Kidney epithelial cell (primary cell): ENCODE results near the gene BTRC. TPM values are rescaled to one million over a fixed set of nuclear protein-coding genes. Genes with fewer than 3 reads are reported as not detected.

Experiments used
- DNase-seq: peaks from one replicate; pipeline ENCODE4 v3.0.0-alpha.2; 2010; ENCODE audit warnings: low read depth
- H3K27me3 ChIP-seq: 2 replicates; pipeline ENCODE4 v1.6.0; 2011; ENCODE audit warnings: low read length; ENCODE audit not compliant: control insufficient read depth, insufficient read depth
- H3K36me3 ChIP-seq: 2 replicates; pipeline ENCODE4 v1.5.1; 2011; ENCODE audit warnings: low read length; ENCODE audit not compliant: control insufficient read depth, insufficient read depth
- H3K4me3 ChIP-seq: 2 replicates; pipeline ENCODE4 v1.5.1; 2011; ENCODE audit warnings: low read depth, mild to moderate bottlenecking, control low read depth, low read length
- total RNA-seq: library from RNA; depleted of rRNA; stranded (reverse); fragments of >200 nt; gene quantifications from 2 replicates; pipeline ENCODE4 v1.2.3, GENCODE V29; 2015
- TF ChIP-seq, protein P1 (sequence below): IDR thresholded peaks from 2 replicates; pipeline ENCODE4 v1.5.1; 2011; ENCODE audit warnings: mild to moderate bottlenecking, moderate library complexity, low read length, control low read depth, inconsistent platforms; ENCODE audit not compliant: insufficient read depth, poor library complexity, severe bottlenecking

BTRC gene
- total RNA-seq, 1 donor from 2014 or later, result 10.2 TPM

DNA sequence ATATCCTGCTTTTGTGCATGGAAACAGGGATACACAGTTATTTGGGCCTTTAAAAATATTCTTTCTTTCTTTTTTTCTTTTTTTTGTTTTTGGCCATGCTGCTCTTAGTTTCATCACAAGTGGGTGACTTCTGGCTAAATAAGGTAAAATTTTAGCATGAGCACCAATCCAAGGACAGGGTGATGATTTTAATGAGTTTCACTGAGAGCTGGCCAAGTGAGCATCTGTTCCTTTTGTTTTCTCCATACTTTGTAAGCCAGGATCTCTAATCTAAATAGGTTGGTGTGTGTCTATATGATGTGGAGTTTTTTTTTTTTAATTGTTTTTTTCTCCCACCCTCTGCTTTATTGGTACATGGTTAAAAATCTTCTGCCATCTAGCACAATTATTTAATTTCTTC lies 127.3 kb downstream of the BTRC start:
- H3K36me3 ChIP-seq, result no peaks in the 10 kb centered on the region
- DNase-seq, result no peak
- TF ChIP-seq, protein P1, sequence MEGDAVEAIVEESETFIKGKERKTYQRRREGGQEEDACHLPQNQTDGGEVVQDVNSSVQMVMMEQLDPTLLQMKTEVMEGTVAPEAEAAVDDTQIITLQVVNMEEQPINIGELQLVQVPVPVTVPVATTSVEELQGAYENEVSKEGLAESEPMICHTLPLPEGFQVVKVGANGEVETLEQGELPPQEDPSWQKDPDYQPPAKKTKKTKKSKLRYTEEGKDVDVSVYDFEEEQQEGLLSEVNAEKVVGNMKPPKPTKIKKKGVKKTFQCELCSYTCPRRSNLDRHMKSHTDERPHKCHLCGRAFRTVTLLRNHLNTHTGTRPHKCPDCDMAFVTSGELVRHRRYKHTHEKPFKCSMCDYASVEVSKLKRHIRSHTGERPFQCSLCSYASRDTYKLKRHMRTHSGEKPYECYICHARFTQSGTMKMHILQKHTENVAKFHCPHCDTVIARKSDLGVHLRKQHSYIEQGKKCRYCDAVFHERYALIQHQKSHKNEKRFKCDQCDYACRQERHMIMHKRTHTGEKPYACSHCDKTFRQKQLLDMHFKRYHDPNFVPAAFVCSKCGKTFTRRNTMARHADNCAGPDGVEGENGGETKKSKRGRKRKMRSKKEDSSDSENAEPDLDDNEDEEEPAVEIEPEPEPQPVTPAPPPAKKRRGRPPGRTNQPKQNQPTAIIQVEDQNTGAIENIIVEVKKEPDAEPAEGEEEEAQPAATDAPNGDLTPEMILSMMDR, result no peak
- H3K27me3 ChIP-seq, result peaks cover 5% of the 10 kb centered on the region
- H3K4me3 ChIP-seq, result no peak overlapping the region

DNA sequence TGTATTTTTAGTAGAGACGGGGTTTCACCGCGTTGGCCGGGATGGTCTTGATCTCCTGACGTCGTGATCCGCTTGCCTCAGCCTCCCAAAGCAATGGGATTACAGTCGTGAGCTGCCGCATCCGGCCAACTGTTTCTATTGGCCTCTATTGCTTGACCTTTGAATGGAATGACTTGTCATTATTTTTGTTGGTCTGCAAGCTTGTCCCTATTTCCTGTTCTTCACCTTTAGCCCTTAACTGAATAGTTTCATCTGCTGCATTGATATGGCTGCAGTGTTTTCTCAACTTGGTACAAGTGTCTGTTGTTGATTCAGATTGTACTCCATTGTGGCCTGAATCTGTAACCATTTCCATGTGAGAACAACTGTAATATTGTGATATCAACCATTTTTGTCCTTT lies 128.6 kb downstream of the BTRC start:
- no peak for DNase-seq
- Histone ChIP-seq H3K36me3 (no peaks in the 10 kb centered on the region), H3K4me3 (no peak overlapping the region), H3K27me3 (peaks cover 5% of the 10 kb centered on the region)
- TF ChIP-seq, protein P1, result no peak

DNA sequence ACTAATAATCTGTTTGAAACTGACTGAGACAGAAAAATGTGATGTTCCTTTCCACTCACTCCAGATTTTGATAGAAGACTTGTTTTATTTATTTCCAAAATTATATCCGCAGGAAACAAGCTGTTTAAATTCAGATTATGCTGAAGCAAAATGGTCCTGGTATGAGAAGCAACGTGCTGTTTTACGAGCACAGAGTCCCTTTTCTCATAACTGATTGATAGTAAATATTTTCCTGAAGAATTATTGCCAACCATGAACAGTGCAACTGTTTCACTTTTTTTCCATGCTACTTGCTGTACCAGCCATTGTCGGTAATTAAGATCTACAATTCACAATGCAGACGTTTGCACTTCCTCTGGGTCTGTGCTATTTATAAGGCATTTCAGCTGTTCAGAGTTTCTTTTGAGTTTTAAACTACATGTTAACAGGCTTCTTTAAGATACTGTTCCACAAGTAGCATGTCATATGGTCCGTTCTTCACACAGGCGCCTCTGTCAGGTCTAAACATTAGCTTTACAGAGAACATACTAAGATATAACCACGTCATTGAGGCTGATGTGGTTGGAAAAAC lies 130.3 kb downstream of the BTRC start:
- Histone ChIP-seq H3K36me3 (no peaks in the 10 kb centered on the region), H3K27me3 (peaks cover 5% of the 10 kb centered on the region), H3K4me3 (no peak overlapping the region)
- DNase-seq, result no peak
- TF ChIP-seq, protein P1, result no peak

DNA sequence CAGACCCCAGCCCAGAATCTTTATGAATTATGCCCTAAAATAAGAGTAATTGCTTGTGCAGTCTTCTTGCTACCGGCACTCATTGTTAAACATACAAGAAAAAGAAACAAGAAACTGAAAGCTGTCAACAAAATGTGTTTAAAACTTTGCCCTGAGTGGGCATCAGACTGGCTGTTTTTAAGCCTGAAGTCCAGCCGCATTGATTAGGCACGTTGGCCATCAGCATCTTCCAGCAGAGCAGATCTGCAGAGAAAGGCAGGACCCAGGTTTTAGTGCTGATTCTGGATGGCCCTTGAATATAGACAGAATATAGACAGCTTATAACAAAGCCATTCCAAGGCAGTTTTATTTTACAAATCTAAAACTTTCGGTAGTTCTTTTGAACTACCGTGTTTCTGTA lies 131.2 kb downstream of the BTRC start:
- TF ChIP-seq, protein P1, result no peak
- Histone ChIP-seq H3K27me3 (peaks cover 5% of the 10 kb centered on the region), H3K4me3 (no peak overlapping the region), H3K36me3 (no peaks in the 10 kb centered on the region)
- DNase-seq, result no peak

DNA sequence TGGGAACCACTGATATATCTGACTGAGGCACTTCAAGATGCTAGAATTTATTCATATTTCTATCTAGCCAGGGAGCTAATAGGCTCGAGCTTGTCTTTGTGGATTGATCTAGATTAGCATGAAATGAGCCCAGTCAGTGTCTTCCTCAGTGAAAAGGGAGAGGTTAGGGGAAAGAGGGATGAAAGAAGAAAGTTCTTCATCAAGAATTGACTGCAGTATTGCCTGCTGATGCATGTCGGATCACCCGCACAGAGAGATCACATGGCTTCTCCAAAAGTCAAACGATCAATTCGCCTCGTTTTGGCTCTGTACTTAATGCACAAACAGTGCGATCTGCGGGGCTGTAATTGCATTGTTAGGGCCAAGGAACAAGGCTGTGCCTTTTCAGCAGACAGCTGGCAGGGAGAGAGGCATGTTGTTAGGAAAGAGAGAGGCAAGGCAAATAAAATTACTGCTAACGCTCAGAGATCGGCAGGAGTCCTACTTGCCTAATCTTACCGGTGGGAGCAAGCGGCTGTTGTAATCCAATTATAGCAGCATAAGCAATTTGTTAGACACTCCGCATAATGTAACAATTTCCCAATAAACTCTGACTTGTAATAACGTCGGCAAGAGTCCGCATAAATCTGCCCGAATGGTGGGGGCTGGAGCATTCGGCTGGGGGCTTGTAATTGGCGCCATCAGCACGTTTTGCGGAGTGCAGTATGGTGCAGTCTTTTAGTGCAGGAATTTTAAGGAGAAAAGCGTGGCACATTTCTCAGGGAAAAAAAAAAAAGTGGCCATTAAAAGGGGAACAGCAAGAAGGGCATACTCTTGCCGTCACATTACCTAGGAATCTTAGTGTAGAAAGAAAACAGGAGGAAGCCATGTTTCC lies 132.0 kb downstream of the BTRC start:
- TF ChIP-seq, protein P1, result no peak
- DNase-seq, result no peak
- H3K27me3 ChIP-seq, result peaks cover 5% of the 10 kb centered on the region
- H3K4me3 ChIP-seq, result no peak overlapping the region
- no peaks in the 10 kb centered on the region for H3K36me3 ChIP-seq
